ENCODE measurements around the gene GPATCH11. TPM values are rescaled to one million over a fixed set of nuclear protein-coding genes. Genes with fewer than 3 reads are reported as not detected.

GPATCH11 gene
- total RNA-seq, 1 donor from 2014 or later: 8.1 TPM

- no peaks in the 10 kb centered on the region for H3K27me3 Mint-ChIP-seq (ENCODE audit: unreplicated experiment)
- H3K36me3 Mint-ChIP-seq (ENCODE audit: unreplicated experiment): peaks cover 37% of the 10 kb centered on the region
- H3K27ac Mint-ChIP-seq (ENCODE audit: unreplicated experiment): no peak overlapping the region
- H3K4me3 Mint-ChIP-seq (ENCODE audit: unreplicated experiment): no peak overlapping the region
- H3K9me3 Mint-ChIP-seq (ENCODE audit: unreplicated experiment): no peaks in the 10 kb centered on the region
- no peak for DNase-seq (ENCODE audit: extremely low spot score, unreplicated experiment)
- no peak for TF ChIP-seq CTCF (IDR thresholded peaks at IDR 0.05)
- H3K4me1 Mint-ChIP-seq (ENCODE audit: unreplicated experiment): no peaks in the 10 kb centered on the region
These were observed 13.4 kb upstream of the GPATCH11 start for GRCh38 chr2:37070931-37071330.

- Mint-ChIP-seq H3K4me3 (ENCODE audit: unreplicated experiment) (no peak overlapping the region), H3K9me3 (ENCODE audit: unreplicated experiment) (no peaks in the 10 kb centered on the region), H3K4me1 (ENCODE audit: unreplicated experiment) (peaks cover 2% of the 10 kb centered on the region), H3K36me3 (ENCODE audit: unreplicated experiment) (peaks cover 26% of the 10 kb centered on the region), H3K27ac (ENCODE audit: unreplicated experiment) (no peak overlapping the region), H3K27me3 (ENCODE audit: unreplicated experiment) (no peaks in the 10 kb centered on the region)
- no peak for TF ChIP-seq CTCF (IDR thresholded peaks at IDR 0.05)
- DNase-seq (ENCODE audit: extremely low spot score, unreplicated experiment): no peak
These were observed 4.1 kb upstream of the GPATCH11 start for GRCh38 chr2:37080266-37080665.

GRCh38 chr2:37080689-37081088 is 3.6 kb upstream of the GPATCH11 start:
- H3K27ac Mint-ChIP-seq (ENCODE audit: unreplicated experiment): no peak overlapping the region
- no peaks in the 10 kb centered on the region for H3K27me3 Mint-ChIP-seq (ENCODE audit: unreplicated experiment)
- H3K4me3 Mint-ChIP-seq (ENCODE audit: unreplicated experiment): no peak overlapping the region
- TF ChIP-seq CTCF (IDR thresholded peaks at IDR 0.05): no peak
- H3K9me3 Mint-ChIP-seq (ENCODE audit: unreplicated experiment): no peaks in the 10 kb centered on the region
- H3K36me3 Mint-ChIP-seq (ENCODE audit: unreplicated experiment): peaks cover 23% of the 10 kb centered on the region
- DNase-seq (ENCODE audit: extremely low spot score, unreplicated experiment): no peak
- H3K4me1 Mint-ChIP-seq (ENCODE audit: unreplicated experiment): peaks cover 2% of the 10 kb centered on the region

GRCh38 chr2:37084797-37085196 is 479 bp downstream of the GPATCH11 start:
- peaks cover 15% of the 10 kb centered on the region for H3K36me3 Mint-ChIP-seq (ENCODE audit: unreplicated experiment)
- H3K4me1 Mint-ChIP-seq (ENCODE audit: unreplicated experiment): peaks cover 2% of the 10 kb centered on the region
- H3K9me3 Mint-ChIP-seq (ENCODE audit: unreplicated experiment): no peaks in the 10 kb centered on the region
- DNase-seq (ENCODE audit: extremely low spot score, unreplicated experiment): no peak
- no peak overlapping the region for H3K4me3 Mint-ChIP-seq (ENCODE audit: unreplicated experiment)
- no peak for TF ChIP-seq CTCF (IDR thresholded peaks at IDR 0.05)
- no peak overlapping the region for H3K27ac Mint-ChIP-seq (ENCODE audit: unreplicated experiment)
- no peaks in the 10 kb centered on the region for H3K27me3 Mint-ChIP-seq (ENCODE audit: unreplicated experiment)

- no peaks in the 10 kb centered on the region for H3K4me1 Mint-ChIP-seq (ENCODE audit: unreplicated experiment)
- no peak overlapping the region for H3K27ac Mint-ChIP-seq (ENCODE audit: unreplicated experiment)
These were observed 1.4 kb downstream of the GPATCH11 start for GRCh38 chr2:37085731-37086147.

More at GRCh38 chr2:37085731-37086147, 1.4 kb downstream of the GPATCH11 start:
- Mint-ChIP-seq H3K36me3 (ENCODE audit: unreplicated experiment) (peaks cover 10% of the 10 kb centered on the region), H3K27me3 (ENCODE audit: unreplicated experiment) (no peaks in the 10 kb centered on the region), H3K4me3 (ENCODE audit: unreplicated experiment) (no peak overlapping the region), H3K9me3 (ENCODE audit: unreplicated experiment) (no peaks in the 10 kb centered on the region)
- no peak for DNase-seq (ENCODE audit: extremely low spot score, unreplicated experiment)
- no peak for TF ChIP-seq CTCF (IDR thresholded peaks at IDR 0.05)
